K562 (cell line): ENCODE results near the gene MATCAP1. TPM values are rescaled to one million over a fixed set of nuclear protein-coding genes. Genes with fewer than 3 reads are reported as not detected.

Experiments
- CXXC5 ChIP-seq: fragments of 250-450 bp; sonication (Bioruptor Pico); IDR thresholded peaks from 2 replicates; pipeline ENCODE4 v1.8.0; 2022; ENCODE audit warnings: inconsistent platforms, mild to moderate bottlenecking, moderate library complexity
- ELF1 ChIP-seq: fragments of 200-800 bp; sonication (Bioruptor generic); IDR thresholded peaks from 2 replicates; pipeline ENCODE4 v1.6.1; 2016; ENCODE audit warnings: missing genetic modification characterization, missing compliant biosample characterization
- ELF2 ChIP-seq: fragments of 250-450 bp; sonication (Bioruptor Pico); IDR thresholded peaks from 2 replicates; pipeline ENCODE4 v1.5.0; 2021; ENCODE audit warnings: mild to moderate bottlenecking
- ETS1 ChIP-seq: conservative IDR thresholded peaks from 2 replicates; pipeline ENCODE4 v1.6.1; 2011; ENCODE audit warnings: low read depth, mild to moderate bottlenecking, low read length; ENCODE audit not compliant: control insufficient read depth
- ETV1 ChIP-seq: fragments of 450-650 bp; conservative IDR thresholded peaks from 2 replicates; pipeline ENCODE4 v1.6.1; 2016; ENCODE audit warnings: missing genetic modification characterization, control low read depth, low read depth, missing compliant biosample characterization
- FOXA3 ChIP-seq, 2 experiments: fragments of 450-650 bp in 1 of 2; sonication (generic) in 1 of 2; formaldehyde crosslinking; IDR thresholded peaks in 1 of 2; conservative IDR thresholded peaks in 1 of 2; 2 replicates each; pipeline versions ENCODE4 v1.4.0 to v1.8.0; 2020 to 2022; ENCODE audit warnings: mild to moderate bottlenecking in 2 of 2, missing genetic modification reagents in 1 of 2
- HCFC1 ChIP-seq: IDR thresholded peaks from 2 replicates; pipeline ENCODE4 v1.6.1; 2012; ENCODE audit warnings: low read depth, low read length, improper control_type of control experiment
- JUNB ChIP-seq: fragments of 450-650 bp; formaldehyde crosslinking; conservative IDR thresholded peaks from 2 replicates; pipeline ENCODE4 v1.4.0; 2020; ENCODE audit warnings: mild to moderate bottlenecking
- KLF16 ChIP-seq: IDR thresholded peaks from 2 replicates; pipeline ENCODE4 v1.6.1; 2016; ENCODE audit warnings: antibody characterized with exemption
- NR2C2 ChIP-seq, 2 experiments: fragments of 200-800 bp in 1 of 2; sonication (Bioruptor generic) in 1 of 2; sonication (generic) in 1 of 2; formaldehyde crosslinking in 1 of 2; IDR thresholded peaks; 2 replicates each; pipeline versions ENCODE4 v1.6.1 to v1.8.0; 2016 to 2022; ENCODE audit warnings: mild to moderate bottlenecking in 1 of 2, missing compliant biosample characterization in 1 of 2, missing genetic modification characterization in 1 of 2, missing genetic modification reagents in 1 of 2
- POLR2AphosphoS5 ChIP-seq: IDR thresholded peaks from 2 replicates; pipeline ENCODE4 v1.6.1; 2011; ENCODE audit warnings: mild to moderate bottlenecking, low read depth, low read length, moderate library complexity; ENCODE audit not compliant: control insufficient read depth, insufficient read depth
- SIX5 ChIP-seq, 2 experiments: IDR thresholded peaks; 2 replicates each; pipeline ENCODE4 v1.6.1; 2011; ENCODE audit warnings: low read length in 2 of 2, borderline replicate concordance in 1 of 2, low read depth in 1 of 2, mild to moderate bottlenecking in 1 of 2, moderate library complexity in 1 of 2; ENCODE audit not compliant: insufficient read depth in 1 of 2
- SOX6 ChIP-seq: fragments of 450-650 bp; IDR thresholded peaks from 2 replicates; pipeline ENCODE4 v1.6.1; 2014; ENCODE audit warnings: mild to moderate bottlenecking
- TEAD2 ChIP-seq: fragments of 450-650 bp; IDR thresholded peaks from 2 replicates; pipeline ENCODE4 v1.6.1; 2016; ENCODE audit warnings: missing genetic modification characterization, control low read depth, missing compliant biosample characterization
- TEAD4 ChIP-seq, 2 experiments: sonication (generic) in 1 of 2; formaldehyde crosslinking in 1 of 2; IDR thresholded peaks; 2 replicates each; pipeline versions ENCODE4 v1.6.1 to v1.8.0; 2012 to 2022; ENCODE audit warnings: borderline replicate concordance in 1 of 2, inconsistent platforms in 1 of 2, low read length in 1 of 2, mild to moderate bottlenecking in 1 of 2, missing genetic modification reagents in 1 of 2
- TOE1 ChIP-seq, 2 experiments: fragments of 450-650 bp in 1 of 2; sonication (generic) in 1 of 2; formaldehyde crosslinking in 1 of 2; IDR thresholded peaks; 2 replicates each; pipeline versions ENCODE4 v1.7.1 to v1.8.0; 2016 to 2022; ENCODE audit warnings: borderline replicate concordance in 2 of 2, mild to moderate bottlenecking in 2 of 2, antibody characterized with exemption in 1 of 2, inconsistent platforms in 1 of 2, low read depth in 1 of 2, missing genetic modification reagents in 1 of 2, moderate library complexity in 1 of 2
- YY1 ChIP-seq, 3 experiments: IDR thresholded peaks; 2 replicates each; pipeline ENCODE4 v1.6.1; 2011; ENCODE audit warnings: low read length in 2 of 3, mild to moderate bottlenecking in 2 of 3, moderate library complexity in 2 of 3, borderline replicate concordance in 1 of 3, control low read depth in 1 of 3, low read depth in 1 of 3; ENCODE audit not compliant: insufficient read depth in 3 of 3, insufficient replicate concordance in 2 of 3, control insufficient read depth in 1 of 3, insufficient read length in 1 of 3; ENCODE audit errors: extremely low read depth in 1 of 3
- ZBTB1 ChIP-seq: sonication (generic); formaldehyde crosslinking; IDR thresholded peaks from 2 replicates; pipeline ENCODE4 v1.8.1; 2023; ENCODE audit warnings: missing genetic modification reagents, low read depth, mild to moderate bottlenecking, borderline replicate concordance
- polyA plus RNA-seq, 8 experiments: library from polyadenylated mRNA; depleted of rRNA in 4 of 8; stranded (reverse) in 5 of 8; unstranded in 3 of 8; fragments of >200 nt; fragmentation: Nextera tagmentation in 2 of 8; fragmentation: Illumina TruSeq in 1 of 8; extraction: Ambion mirVana in 2 of 8; extraction: Trizol in 1 of 8; gene quantifications; 2 replicates each; pipeline versions ENCODE4 v1.2.1 to v1.2.3, GENCODE V29; 2011 to 2014; ENCODE audit warnings: inconsistent platforms in 1 of 8, missing spikeins in 1 of 8
- total RNA-seq, 7 experiments: library from RNA; depleted of rRNA in 6 of 7; stranded (reverse); fragments of >200 nt in 6 of 7; fragmentation: Illumina TruSeq in 2 of 7; extraction: Trizol in 2 of 7; gene quantifications; 2 replicates each; pipeline versions ENCODE4 v1.2.1 to v1.2.3, GENCODE V29; 2011 to 2021; ENCODE audit warnings: low replicate concordance in 1 of 7
- TF ChIP-seq, protein P1 (sequence below): sonication (generic); formaldehyde crosslinking; IDR thresholded peaks from 2 replicates; pipeline ENCODE4 v1.5.0; 2020; ENCODE audit warnings: missing genetic modification reagents

Gene MATCAP1
- total and polyA plus RNA-seq, 9 of the 15 experiments (the other 6 are each of a cell fraction or from before 2014, with no cell fraction given) = 3.4 to 20.5 (median 10.3) TPM

DNA sequence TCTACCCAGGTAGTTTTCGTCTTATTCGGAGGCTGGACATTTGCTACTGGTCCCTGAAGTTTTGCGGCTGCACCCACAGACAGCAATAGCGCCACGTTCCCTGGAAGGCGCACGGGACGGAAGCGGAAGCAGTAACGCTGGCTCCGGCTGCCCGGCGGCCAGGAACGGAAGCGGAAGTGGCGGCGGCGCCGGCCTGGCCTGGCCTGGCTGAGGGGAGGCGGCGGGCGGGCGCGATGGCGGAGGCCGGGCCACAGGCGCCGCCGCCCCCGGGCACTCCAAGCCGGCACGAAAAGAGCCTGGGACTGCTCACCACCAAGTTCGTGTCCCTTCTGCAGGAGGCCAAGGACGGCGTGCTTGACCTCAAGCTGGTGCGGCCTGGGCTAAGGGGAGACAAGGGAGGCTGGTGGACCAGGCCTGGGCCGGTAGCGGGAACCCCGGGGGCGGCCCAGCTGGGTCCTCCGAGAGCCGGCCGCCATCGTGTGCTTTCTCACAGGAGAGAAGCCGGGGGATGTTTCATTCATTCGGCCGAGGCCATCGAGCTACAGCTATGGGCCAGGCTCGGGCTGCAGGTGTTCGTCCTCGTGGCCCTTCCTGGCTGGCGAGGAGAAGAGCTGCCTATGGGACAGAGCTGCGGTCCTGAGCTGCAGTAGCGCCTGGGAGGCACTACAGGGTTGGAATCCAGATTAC lies 8.4 kb upstream of the MATCAP1 start, which contains the start of gene E2F4 (continued):
- TF ChIP-seq YY1 (IDR thresholded peaks at IDR 0.05; ENCODE audit: borderline replicate concordance in 1 of 3, control insufficient read depth in 1 of 3, extremely low read depth in 1 of 3, insufficient read depth in 3 of 3, insufficient read length in 1 of 3, insufficient replicate concordance in 2 of 3, low read depth in 1 of 3, low read length in 2 of 3) (peak in 2 of 3 experiments; percentile 70 to 83), SIX5 (IDR thresholded peaks at IDR 0.05; ENCODE audit: borderline replicate concordance in 1 of 2, insufficient read depth in 1 of 2, low read depth in 1 of 2, low read length in 2 of 2) (no peak), SOX6 (peak; percentile 39; the same call in 1 of the 2 replicates), HCFC1 (peak; percentile 78), KLF16 (no peak), CXXC5 (CRISPR knock-in tag) (peak; percentile 90), FOXA3 (CRISPR knock-in tag; conservative IDR thresholded peaks at IDR 0.05 in 1 of 2, IDR thresholded peaks at IDR 0.05 in 1 of 2) (0 out of 4 replicates have a peak, but pooled peaks of 1 of the 2 experiments have one; percentile 35), ELF2 (CRISPR knock-in tag) (peak; percentile 89), ZBTB1 (CRISPR knock-in tag) (no peak), JUNB (CRISPR knock-in tag) (no peak), TEAD4 (IDR thresholded peaks at IDR 0.05; ENCODE audit: low read length) (peak; percentile 24; the same call in 1 of the 2 replicates), TEAD4 (CRISPR knock-in tag; IDR thresholded peaks at IDR 0.05; ENCODE audit: borderline replicate concordance) (no peak), ETS1 (peak; percentile 89), ELF1 (peak; percentile 97), TEAD2 (no peak), ETV1 (tag) (peak; percentile 69), TOE1 (IDR thresholded peaks at IDR 0.05; ENCODE audit: borderline replicate concordance) (peak; percentile 74; the same call in 1 of the 2 replicates), TOE1 (CRISPR knock-in tag; IDR thresholded peaks at IDR 0.05; ENCODE audit: borderline replicate concordance, low read depth) (no peak), NR2C2 (CRISPR knock-in tag; IDR thresholded peaks at IDR 0.05) (peak; percentile 74), NR2C2 (tag; IDR thresholded peaks at IDR 0.05) (peak; percentile 84; the same call in 1 of the 2 replicates), POLR2AphosphoS5 (peak; percentile 55; the same call in 1 of the 2 replicates)
- TF ChIP-seq, protein P1, sequence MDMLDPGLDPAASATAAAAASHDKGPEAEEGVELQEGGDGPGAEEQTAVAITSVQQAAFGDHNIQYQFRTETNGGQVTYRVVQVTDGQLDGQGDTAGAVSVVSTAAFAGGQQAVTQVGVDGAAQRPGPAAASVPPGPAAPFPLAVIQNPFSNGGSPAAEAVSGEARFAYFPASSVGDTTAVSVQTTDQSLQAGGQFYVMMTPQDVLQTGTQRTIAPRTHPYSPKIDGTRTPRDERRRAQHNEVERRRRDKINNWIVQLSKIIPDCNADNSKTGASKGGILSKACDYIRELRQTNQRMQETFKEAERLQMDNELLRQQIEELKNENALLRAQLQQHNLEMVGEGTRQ (CRISPR knock-in tag) = no peak
